NCI-H2029 (cell line): Measurements from ENCODE around the gene KDELR3.

Experiments
- DNase-seq: peaks from one replicate; lab custom pipeline; 2025; lab: John Stamatoyannopoulos, UW

The KDELR3 gene

DNA sequence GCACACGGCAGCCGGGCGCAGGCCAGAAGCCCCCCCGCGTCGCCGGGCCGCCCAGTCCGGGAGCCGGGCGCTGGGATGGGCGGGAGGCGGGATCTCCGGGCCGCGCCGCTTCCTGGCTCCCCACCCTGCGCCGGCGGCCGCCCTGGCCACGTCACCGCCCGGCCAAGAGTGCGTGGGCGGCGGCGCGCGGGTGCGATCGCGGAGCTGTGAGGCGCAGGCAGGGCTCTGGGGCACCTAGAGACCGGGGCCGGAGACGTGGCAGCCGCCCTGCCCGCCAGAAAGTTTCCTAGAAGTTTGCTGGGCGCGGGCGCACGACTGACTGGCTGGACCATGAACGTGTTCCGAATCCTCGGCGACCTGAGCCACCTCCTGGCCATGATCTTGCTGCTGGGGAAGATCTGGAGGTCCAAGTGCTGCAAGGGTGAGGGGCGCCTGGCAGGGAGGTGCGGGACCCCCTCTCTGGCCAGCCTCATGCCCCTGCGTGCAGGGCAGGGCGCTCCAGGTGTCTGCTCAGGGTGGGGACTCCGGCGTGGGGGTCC lies at the start of gene KDELR3:
Gene KDELR3 (plus strand): TSS at position 193 of the 539 bp plus-strand sequence. CDS start 138 bp downstream, at position 331.
- DNase-seq: no peak

DNA sequence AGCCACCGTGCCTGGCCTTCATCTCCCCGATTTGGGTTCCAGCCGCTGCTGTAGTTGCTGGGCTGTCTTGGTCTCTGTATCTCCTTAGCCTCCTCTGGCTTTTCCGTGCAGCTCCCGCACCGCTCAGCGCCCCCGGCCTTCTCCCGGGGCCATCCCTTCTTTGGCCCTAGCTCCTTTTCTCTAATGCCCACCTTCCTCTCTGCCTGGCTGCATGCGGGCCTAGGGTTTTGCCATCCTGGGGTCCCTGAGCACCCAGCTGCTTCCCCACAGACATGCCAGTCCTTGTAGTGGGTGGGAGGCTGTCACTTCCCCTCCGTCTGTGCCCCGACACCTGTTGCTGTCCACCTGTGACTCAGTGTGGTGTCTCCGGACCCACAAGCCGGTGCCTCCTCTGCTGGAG lies 49.3 kb upstream of the KDELR3 start:
- DNase-seq: no peak

DNA sequence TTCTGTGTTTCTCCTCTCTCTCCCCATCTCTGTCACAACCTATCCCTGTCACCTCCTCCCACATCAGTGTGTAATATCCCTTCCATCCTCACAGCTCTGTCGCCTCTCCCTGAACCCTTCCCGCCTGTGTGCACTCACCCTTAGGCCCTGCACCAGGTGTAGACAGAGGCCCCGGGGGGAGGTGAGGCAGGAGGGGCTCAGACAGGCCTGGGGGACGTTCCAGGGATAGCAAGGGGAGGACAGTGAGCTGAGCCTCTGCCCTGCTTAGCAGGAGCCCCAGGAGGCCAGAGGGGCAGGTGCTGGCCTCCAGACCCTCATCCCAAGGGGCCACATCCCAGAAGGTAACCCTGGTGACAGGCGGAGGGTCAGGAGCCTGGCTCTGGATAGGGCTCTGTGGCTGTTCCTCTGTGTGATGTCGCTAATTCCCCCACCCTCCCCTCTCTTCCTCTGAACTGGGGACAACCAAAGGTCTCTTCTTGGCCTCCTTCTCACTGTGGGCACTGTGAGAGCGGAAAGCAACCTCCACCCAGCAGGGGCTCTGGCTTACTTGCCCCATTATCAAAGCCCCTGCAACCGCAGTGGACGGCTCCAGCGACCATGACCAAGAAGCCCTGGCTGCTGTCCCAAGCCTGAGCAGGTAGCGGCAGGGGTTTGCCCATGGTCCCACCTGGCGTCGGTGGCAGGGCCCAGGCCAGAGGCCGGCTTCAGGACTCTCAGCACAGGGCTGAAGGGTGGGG lies 48.6 kb upstream of the KDELR3 start:
- no peak for DNase-seq

DNA sequence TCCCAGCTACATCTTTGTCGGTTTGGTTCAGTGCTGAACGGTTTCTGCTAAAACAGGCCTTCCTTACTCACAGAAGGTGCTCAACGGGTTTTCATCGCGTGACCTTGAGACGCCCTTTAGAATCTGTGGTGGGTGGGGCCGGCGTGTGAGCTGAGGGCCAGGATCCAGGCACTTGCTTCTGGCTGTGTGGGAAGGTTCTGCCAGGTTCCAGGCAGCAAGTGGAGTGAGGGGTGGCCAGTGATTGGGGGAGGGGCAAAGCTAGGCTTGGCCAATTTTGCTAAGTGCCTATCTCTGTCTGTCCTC lies 48.1 kb upstream of the KDELR3 start:
- DNase-seq: no peak

DNA sequence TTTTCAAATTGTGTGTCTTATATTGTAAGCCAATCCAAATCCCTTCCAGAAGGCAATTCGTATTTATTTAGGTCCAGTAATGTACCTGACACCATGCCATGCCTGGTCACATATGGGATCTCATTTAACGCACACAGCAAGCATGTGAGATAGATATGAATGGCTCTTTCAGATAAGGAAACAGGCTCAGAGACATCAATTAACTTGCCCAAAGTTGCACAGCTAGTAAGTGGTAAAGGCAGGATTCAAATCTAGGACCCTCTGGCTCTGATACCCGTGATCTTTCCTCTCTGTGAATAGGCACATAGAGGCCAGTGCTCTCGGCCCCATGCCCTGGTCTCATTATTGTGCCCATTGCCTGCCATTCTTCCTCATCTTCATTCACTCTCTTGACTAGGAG lies 47.2 kb upstream of the KDELR3 start:
- DNase-seq: no peak

DNA sequence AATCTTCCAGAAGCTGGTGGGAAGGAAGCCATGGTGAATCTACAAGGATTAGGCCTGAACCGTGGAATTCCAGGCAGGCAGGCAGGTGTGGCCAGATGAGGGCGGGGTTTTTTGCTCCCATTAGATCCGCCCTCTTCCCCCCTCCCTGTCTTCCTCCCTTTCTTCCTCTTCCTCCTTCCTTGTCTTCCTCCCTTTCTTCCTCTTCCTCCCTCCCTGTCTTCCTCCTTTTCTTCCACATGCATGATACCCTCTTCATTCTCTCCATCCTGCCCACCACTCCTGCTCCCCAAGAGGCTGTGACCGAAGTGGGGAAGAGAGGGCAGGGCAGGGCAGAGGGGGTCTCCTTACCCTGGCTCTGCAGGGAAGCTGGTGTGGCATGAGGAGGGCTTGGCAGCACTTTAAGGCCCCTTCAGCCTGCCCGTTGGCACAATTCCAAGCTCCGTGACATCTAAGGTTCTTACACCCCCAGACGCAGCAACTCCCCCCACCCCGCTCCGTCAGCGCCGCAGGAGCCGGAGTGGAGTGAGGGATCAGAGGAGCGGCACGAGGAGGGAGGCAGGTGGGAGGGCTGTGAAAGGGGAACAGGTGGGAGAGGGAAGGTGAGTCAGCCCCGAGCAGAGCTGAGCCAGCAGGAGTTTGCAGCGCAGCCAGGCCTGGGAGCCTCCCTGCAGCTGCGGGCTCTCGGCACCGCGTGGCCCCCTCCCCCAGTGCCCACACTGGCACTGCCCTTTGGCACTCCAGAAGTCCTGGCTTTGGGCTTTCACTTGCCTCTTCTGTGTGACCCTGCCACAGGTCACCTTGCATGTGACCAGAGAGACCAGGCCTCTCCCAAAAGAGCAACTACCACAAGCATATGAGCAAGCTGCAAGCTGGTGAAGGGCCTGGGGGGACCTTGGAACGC lies 45.0 kb upstream of the KDELR3 start:
- DNase-seq: no peak

DNA sequence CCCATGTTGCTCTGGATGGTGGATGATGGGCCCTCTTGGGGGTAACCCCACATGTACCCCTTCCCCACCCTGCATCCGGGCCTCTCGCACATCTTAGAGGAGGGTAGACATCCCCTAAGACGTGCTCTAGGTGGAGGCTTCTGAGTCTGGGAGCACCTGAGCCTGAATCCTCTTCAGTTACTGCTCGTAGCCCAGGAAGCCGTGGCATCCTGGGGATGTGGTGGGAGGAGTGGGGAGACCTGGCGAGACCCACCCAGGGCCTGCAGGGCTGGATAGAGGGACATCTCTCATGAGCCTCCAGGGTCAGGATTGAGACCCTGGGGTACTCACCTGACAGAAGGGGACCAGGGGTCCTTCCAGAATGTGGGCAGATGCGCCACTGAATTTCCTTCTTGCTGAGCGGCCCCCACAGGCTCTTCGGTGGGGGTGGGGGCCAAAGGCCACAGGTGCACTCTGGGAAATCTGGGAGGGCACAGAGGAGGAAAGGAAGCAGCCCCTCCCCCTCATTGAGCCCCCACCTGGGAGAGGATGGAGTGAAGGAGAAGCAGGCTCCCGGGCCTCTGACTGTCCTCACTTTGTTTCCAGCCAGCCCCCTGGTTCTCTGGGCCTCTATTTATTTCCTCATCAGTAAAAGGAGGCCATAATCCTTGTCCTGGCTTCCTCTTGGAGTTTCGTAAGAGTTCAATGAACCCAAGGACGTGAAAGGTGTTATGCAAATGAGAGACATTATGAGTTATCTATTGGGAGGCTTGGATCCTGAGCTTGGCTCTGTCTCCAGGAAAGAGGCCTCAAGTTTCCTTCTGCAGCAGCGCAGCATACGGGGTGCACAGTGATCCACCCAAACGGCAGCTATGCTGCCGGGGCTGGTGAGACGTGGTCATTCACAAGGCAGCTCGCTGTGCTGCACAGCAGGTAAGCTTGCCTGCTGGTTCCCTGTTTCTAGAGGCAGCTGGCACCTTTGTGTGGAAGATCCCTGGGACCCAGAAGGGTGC lies 44.1 kb upstream of the KDELR3 start:
- no peak for DNase-seq

DNA sequence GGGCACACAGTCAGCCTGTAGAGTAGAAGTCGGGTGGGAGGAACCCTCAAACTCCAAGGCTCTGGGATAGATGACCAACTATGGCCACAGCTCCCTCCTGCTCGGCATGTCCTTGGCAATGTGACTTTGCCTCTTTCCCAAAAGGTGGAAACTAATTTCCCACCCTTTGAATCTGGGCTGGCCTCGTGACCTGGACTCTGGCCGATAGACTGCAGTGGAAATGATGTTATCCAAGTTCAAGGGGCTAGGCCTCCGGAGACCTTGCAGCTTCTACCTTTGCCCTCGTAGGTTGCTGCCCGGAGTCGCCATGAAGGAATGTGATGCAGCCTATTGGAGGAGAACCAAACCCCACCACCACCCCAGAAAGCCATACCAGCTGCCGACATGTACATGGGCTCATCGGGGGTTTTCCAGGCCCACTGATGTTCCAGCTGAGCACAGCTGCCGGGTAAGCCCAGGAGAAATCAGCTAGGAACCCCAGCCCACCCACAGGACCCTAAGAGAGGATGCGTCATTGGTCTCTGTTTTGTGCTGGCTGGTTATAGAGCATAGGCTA lies 43.3 kb upstream of the KDELR3 start:
- no peak for DNase-seq

DNA sequence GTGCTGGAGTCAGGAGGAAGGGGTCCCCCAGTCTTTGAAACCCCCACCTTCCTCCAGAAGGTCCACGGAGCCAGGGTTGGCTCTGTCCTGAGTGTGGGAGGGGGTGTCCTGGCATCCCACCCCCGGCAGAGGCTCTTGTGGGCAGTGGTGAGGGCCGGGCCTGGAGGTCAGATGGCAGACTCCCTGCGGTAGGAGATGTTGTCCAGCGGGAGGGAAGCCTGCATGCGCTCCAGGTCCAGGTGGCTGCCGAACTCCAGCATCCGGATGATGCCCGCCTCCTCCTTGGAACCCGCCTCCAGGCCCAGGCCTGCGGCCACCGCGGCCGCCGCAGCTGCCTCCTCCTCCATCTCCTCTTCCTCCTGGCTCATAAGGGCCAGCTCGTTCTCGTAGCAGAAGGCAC lies 41.3 kb upstream of the KDELR3 start:
- DNase-seq: no peak

DNA sequence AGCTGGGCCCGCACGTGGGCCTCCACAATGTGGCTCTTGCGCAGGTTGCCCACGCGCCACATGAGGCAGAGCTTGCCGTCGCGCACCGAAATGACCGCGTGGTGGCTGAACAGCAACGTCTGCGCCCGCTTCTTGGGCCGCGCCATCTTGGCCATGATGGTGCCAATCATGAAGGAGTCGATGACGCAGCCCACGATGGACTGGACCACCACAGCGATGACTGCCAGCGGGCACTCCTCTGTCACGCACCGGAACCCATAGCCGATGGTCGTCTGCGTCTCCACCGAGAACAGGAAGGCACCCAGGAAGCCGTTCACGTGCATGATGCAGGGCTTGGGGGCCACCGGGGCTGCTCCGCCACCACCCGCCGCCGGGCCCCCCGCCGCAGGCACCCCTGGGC lies 40.4 kb upstream of the KDELR3 start:
- no peak for DNase-seq

DNA sequence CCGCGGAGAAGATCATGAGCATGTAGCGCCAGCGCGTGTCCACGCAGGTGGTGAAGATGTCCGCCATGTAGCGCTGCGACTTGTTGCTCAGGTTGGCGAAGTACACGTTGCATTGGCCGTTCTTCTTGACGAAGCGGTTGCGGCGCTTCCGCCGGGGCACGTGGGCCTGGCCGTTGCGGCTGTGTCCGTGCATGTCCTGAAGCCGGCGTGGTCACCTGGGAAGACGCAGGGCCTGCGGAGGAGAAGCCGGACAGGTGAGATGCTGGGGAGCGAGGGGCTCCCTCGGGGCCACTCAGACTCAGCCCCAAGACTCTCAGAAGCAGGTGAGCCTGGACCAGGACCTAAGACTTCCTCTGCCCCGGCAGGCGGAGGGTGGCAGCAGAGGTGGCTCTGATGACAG lies 40.0 kb upstream of the KDELR3 start:
- DNase-seq: no peak

DNA sequence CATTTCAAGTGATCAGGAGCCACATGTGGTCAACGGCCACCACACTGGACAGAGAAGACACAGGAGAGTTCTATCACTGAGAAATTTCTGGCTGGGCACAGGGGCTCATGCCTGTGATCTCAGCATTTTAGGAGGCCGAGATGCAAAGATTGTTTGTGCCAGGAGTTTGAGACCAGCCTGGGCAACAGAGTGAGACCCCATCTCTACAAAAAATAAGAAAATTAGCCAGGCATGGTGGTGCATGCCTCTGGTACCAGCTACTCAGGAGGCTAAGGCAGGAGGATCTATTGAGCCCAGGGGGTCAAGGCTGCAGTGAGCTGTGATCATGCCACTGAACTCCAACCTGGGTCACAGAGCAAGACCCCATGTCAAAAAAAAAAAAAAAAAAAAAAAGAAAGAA lies 39.2 kb upstream of the KDELR3 start:
- DNase-seq: no peak

DNA sequence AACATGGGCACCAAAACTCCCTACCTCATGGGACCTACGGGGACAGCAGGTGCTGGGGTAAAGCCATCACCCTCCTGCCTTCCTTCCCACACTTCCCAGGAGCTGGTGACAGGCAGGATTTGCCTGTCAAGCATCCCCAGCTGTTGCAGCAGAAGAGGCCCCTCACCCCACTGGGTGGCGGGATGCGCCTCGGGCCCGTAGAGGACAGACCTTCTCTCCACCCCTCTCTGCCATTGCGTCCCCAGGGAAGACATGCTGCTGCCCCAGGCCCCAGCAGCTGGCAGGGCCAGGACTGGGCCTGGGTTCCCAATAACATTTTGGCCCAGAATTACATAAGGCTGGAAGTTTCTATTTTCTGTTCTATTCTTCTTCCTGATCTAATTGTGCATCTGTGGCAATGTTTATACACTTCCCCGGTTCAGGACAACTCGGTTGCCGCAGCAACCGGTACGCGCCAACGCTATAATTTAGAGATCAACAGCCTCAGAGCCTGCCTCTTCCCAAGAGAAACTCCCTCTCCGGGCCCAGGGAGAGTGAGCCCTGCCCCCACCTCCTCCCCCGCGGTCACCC lies 38.3 kb upstream of the KDELR3 start:
- no peak for DNase-seq

DNA sequence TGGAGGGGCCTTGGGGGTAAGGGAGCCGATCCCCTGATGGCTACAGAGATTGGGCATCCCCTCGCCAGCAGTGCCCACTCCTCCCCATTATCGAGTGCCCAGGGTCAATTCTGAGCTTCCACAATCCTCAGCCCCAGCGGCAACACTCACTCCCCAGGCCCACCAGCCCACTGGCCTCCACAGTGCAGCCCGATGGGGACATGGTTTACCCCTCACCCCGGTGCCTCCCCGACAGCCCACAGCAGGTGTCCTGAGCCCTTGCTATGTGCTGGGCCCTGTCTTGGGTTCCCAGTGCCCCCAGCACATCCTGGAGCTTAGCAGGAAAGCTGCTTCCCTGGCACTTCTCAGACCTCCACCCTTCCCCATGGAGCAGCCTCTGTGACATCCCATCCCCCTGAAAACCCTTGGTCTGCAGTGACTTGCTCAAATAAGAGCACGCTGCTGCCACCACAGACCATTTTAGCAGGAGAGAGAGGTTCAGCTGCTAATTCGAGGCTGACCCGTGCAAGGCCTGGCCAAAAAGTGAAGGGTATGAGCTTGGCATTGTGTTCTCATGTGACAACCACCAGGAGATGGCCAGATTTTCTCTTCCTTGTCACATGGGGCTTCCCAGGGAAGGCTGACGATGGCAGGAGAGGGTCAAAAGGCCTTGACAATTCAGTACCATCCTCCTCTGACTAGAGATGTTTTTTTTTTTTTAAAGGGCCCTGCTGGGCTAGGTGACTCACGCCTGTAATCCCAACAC lies 36.5 kb upstream of the KDELR3 start:
- no peak for DNase-seq

DNA sequence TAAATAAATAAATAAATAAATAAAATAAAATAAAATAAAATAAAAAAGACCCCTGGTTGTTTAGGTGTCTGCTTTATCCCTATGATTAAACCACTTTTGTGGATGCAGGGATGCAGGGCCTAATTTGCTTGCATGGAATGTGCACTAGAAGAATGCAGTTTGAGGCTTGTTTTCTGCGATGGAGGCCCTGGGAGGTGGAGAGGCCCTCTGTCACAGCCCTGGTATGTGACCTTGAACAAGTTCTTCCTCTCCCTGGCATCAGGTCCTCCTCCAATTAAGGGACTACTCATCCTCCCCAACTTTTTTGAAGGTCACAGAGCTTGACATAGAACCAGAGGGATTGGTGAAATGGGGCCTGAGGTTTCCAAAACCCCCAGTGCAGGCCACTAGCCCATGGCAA lies 35.6 kb upstream of the KDELR3 start:
- no peak for DNase-seq

DNA sequence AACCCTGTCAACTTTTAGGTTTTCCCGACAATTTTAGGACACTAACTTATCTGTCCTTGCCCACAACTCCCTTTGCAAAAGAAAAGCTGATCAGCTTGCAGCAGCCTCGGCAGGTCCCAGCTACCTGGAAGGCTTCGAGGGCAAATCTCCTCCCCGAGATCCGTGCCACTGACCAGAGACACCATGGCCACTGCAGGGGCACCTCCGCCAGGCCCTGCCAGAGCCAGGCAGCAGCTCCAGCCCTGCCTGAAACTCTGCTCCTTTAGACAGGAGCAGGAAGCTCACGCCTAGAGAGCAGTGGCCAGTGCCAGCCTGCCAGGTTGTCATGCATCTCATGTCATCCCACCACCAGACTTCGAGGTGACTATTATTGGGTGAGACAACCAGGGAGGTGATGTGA lies 34.0 kb upstream of the KDELR3 start:
- no peak for DNase-seq

DNA sequence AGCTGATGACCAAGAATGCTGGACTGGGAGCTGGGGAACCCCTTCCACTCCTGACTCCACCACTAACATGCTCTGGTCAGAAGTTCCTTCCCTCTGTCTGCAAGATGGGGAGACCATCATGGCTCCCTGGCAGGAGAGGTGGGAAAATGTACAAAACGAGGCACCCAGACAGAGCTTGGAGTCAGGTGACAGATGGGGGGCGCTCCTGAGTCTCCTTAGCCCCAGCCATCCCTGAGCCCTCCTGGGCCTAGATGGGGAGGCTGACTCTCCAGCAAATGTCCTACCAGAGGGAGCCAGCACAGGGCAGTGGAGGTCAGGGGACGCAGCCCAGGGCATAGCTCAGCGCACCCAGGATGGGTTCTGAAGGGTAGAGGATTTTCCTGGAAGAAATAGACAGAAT lies 32.9 kb upstream of the KDELR3 start:
- no peak for DNase-seq

DNA sequence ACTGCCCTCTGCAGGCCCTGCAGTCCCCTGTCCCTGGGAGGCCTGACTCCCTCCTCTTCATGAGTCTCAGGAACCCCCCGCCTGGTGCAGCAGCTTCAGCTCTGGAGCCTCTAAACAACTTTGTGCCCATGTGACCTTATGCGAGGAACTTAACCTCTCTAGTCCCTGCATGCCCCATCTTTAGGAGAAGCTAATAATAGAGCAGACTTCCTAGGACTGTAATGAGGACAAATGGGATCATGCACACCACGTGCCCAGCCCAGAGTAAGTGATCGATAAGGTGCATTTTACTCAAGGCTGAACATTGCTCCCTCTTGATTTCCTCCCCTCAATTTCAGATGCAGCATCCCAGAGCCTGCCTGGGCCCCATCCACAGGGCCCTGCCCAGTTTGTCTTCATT lies 31.9 kb upstream of the KDELR3 start:
- DNase-seq: no peak

DNA sequence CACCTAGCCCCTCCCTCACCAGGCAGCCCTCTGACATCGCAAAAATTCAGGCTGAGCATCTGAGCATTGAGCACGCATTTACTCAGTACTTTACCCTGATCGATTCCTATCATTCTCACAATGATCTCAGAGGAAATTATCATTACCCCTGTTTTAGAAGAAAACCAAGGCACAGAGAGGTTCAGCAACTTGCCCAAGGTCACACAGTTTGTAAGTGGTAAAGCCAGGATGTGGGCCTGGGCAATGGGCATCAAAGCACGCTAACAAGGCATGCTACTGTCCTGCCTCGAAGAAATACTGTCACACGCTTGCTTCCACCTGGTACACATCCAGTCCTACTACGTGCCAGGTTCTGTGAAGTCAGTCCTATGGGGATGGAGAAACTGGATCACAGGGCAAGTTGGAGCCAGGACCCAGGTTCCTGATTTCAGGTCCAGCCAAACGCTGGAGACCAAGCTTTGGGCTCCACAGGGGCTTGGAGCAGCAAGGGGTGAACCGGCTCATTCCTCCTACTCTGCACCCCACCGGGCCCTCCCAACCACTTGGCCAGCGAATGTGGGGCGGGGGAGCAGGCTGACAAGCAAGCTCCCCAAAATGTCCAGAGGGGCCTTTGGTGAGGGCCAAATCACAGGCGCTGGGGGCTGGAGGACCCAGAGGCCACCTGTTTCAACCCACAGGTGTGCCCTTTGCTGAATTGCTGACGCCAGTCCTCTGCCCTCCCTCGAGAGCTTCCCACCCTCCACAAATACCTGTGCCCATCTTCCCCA lies 31.1 kb upstream of the KDELR3 start:
- no peak for DNase-seq

DNA sequence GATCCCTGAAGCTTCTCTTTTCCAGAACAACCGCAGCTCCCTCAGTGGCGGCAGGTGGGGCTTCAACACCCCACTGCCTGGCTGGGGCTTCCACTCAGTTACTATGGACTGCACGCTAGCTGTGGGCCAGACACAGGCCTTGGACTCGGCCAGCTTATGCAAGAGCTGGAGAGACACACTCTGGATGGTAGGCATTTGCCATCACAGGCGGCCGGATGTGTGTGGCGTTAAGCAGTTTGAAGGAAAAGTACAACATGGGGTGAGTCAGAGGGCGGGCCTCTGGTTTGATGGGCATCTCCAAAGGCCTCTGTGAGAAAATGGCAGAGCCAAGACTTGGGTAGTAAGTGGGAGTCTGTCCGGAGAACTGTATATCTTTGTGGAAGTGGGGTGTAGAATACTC lies 30.5 kb upstream of the KDELR3 start:
- no peak for DNase-seq
